ENCODE results near the gene RIC3.

Gene RIC3

GRCh38 chr11:8086001-8086479 lies 82.8 kb downstream of the RIC3 start:
- DNase-seq, result no peak

GRCh38 chr11:8085011-8085645 lies 83.7 kb downstream of the RIC3 start:
- no peak for DNase-seq

GRCh38 chr11:8084352-8084751 lies 84.5 kb downstream of the RIC3 start:
- DNase-seq, result no peak

- DNase-seq, result no peak
Observed at GRCh38 chr11:8083871-8084281, 84.9 kb downstream of the RIC3 start.

GRCh38 chr11:8083088-8083395 lies 85.8 kb downstream of the RIC3 start:
- DNase-seq, result no peak

- no peak for DNase-seq
Observed at GRCh38 chr11:8082391-8083087, 86.3 kb downstream of the RIC3 start.

GRCh38 chr11:8081591-8082250 lies 87.1 kb downstream of the RIC3 start:
- no peak for DNase-seq

GRCh38 chr11:8080674-8081590 lies 87.9 kb downstream of the RIC3 start, which contains the start of gene TUB:
Gene TUB, plus strand, starts transcription at chr11:8081211. Its CDS starts 300 bp downstream, at chr11:8081511.
- DNase-seq, result no peak

GRCh38 chr11:8080069-8080670 lies 88.7 kb downstream of the RIC3 start:
- no peak for DNase-seq

GRCh38 chr11:8079111-8079675 lies 89.6 kb downstream of the RIC3 start:
- DNase-seq, result no peak

GRCh38 chr11:8075119-8075726 lies 93.6 kb downstream of the RIC3 start:
- no peak for DNase-seq

- no peak for DNase-seq
Observed at GRCh38 chr11:8071616-8072581, 96.9 kb downstream of the RIC3 start.

- DNase-seq, result no peak
Observed at GRCh38 chr11:8070417-8071115, 98.3 kb downstream of the RIC3 start.

GRCh38 chr11:8069771-8070170 lies 99.1 kb downstream of the RIC3 start:
- no peak for DNase-seq

GRCh38 chr11:8068605-8069221 lies 100.1 kb downstream of the RIC3 start:
- DNase-seq, result no peak

GRCh38 chr11:8067929-8068575 lies 100.8 kb downstream of the RIC3 start:
- DNase-seq, result no peak

- DNase-seq, result no peak
Observed at GRCh38 chr11:8067567-8067928, 101.3 kb downstream of the RIC3 start.

GRCh38 chr11:8066911-8067455 lies 101.8 kb downstream of the RIC3 start:
- no peak for DNase-seq

Data from effector CD4-positive, alpha-beta T cell (primary cell).